Gastrocnemius medialis (tissue), 4 donors: ENCODE results near the gene ANXA4. TPM values are rescaled to one million over a fixed set of nuclear protein-coding genes. Genes with fewer than 3 reads are reported as not detected.

ENCODE experiments used
- ATAC-seq, 2 donors: fragments of 150-250 bp; one replicate each; pipeline ENCODE4 v1.9.1; 2016
- DNase-seq, 2 donors: peaks; one replicate each; pipeline ENCODE4 v3.0.0-alpha.2; 2019
- H3K27ac ChIP-seq, 4 donors: fragments of 200-600 bp; sonication (generic); 1 replicate in 1 of 4; 2 replicates in 3 of 4; pipeline ENCODE4 v1.5.1; 2016 to 2018; ENCODE audit warnings: mild to moderate bottlenecking in 2 of 4, moderate library complexity in 1 of 4
- H3K27me3 ChIP-seq, 3 donors: fragments of 200-600 bp; sonication (generic) in 2 of 3; 1 replicate in 1 of 3; 2 replicates in 2 of 3; pipeline versions ENCODE4 v1.5.1 to v1.6.0; 2016 to 2019; ENCODE audit warnings: mild to moderate bottlenecking in 1 of 3, moderate library complexity in 1 of 3
- H3K36me3 ChIP-seq, 2 donors: fragments of 200-600 bp; sonication (generic) in 1 of 2; one replicate each; pipeline ENCODE4 v1.5.1; 2017 to 2018
- H3K4me1 ChIP-seq, 2 donors: fragments of 200-600 bp; sonication (generic) in 1 of 2; one replicate each; pipeline ENCODE4 v1.5.1; 2016 to 2017; ENCODE audit warnings: mild to moderate bottlenecking in 2 of 2
- H3K4me3 ChIP-seq, 4 donors: fragments of 200-600 bp; sonication (generic) in 3 of 4; 1 replicate in 1 of 4; 2 replicates in 3 of 4; pipeline ENCODE4 v1.5.1; 2016 to 2019; ENCODE audit warnings: mild to moderate bottlenecking in 2 of 4
- H3K9me3 ChIP-seq, 3 donors: fragments of 200-600 bp; sonication (generic) in 2 of 3; 1 replicate in 1 of 3; 2 replicates in 2 of 3; pipeline ENCODE4 v1.5.1; 2016 to 2019
- CTCF ChIP-seq, 5 experiments: fragments of 450-650 bp in 3 of 5; fragments of 200-600 bp in 2 of 5; sonication (generic) in 2 of 5; IDR thresholded peaks in 4 of 5; conservative IDR thresholded peaks in 1 of 5; 1 replicate in 4 of 5; 2 replicates in 1 of 5; pipeline ENCODE4 v1.5.1; 2016 to 2019; ENCODE audit warnings: antibody characterized with exemption in 5 of 5, mild to moderate bottlenecking in 3 of 5, moderate library complexity in 3 of 5
- POLR2A ChIP-seq, 2 donors: fragments of 450-650 bp; IDR thresholded peaks; one replicate each; pipeline ENCODE4 v1.6.1; 2017; ENCODE audit warnings: antibody characterized with exemption in 2 of 2, mild to moderate bottlenecking in 2 of 2, moderate library complexity in 2 of 2
- in situ Hi-C, 4 donors: fragments of 200-750 bp; cut with MboI; loops; one replicate each; pipeline versions ENCODE4 v1.15.0 to v1.8.0; 2017; ENCODE audit warnings: low sequenced_read_pairs in 4 of 4
- intact Hi-C: fragments of 100-400 bp; cut with DNase I; formaldehyde crosslinking; loops from one replicate; pipeline ENCODE4 v1.15.1; 2023; ENCODE audit warnings: low total_unique reads
- total RNA-seq, 4 donors: library from RNA; depleted of rRNA; stranded (reverse); fragments of >200 nt; gene quantifications; one replicate each; pipeline versions ENCODE4 v1.1.0 to v1.2.3, GENCODE V29; 2016

The ANXA4 gene
- total RNA-seq, 4 donors from 2014 or later: 10.7 to 17.0 (median 15.8) TPM

- H3K4me1 ChIP-seq: peaks cover 25 to 27% of the 10 kb centered on the region in 2 donors
- in situ Hi-C loops: no loop called here
- ATAC-seq (no peak), DNase-seq (no peak)
- H3K27ac ChIP-seq: no peak overlapping the region
- H3K36me3 ChIP-seq: peaks cover 0 to 23% of the 10 kb centered on the region in 2 donors
- intact Hi-C loops: no loop called here
- H3K4me3 ChIP-seq: no peak overlapping the region
- no peaks in the 10 kb centered on the region for H3K9me3 ChIP-seq
- no peaks in the 10 kb centered on the region for H3K27me3 ChIP-seq
- TF ChIP-seq CTCF (IDR thresholded peaks at IDR 0.05 in 4 of 5, conservative IDR thresholded peaks at IDR 0.05 in 1 of 5) (no peak), POLR2A (IDR thresholded peaks at IDR 0.05) (no peak)
Observed at GRCh38 chr2:69786052-69786560, 44.2 kb downstream of the ANXA4 start.

GRCh38 chr2:69789175-69789721, 47.3 kb downstream of the ANXA4 start:
- ATAC-seq (peak; percentile 23 to 53), DNase-seq (no peak)
- H3K36me3 ChIP-seq: peaks cover 0 to 29% of the 10 kb centered on the region in 2 donors
- no peak for TF ChIP-seq POLR2A (IDR thresholded peaks at IDR 0.05)
- TF ChIP-seq CTCF (IDR thresholded peaks at IDR 0.05 in 4 of 5, conservative IDR thresholded peaks at IDR 0.05 in 1 of 5): no peak
- in situ Hi-C loops (no loop called here), intact Hi-C loops (no loop called here)
- no peaks in the 10 kb centered on the region for H3K9me3 ChIP-seq
- no peaks in the 10 kb centered on the region for H3K27me3 ChIP-seq
- peak overlapping the region in 3 of 4 donors; percentile 48 to 61 (median 52) for H3K27ac ChIP-seq
- H3K4me1 ChIP-seq: peaks cover 11 to 12% of the 10 kb centered on the region in 2 donors
- no peak overlapping the region for H3K4me3 ChIP-seq

GRCh38 chr2:69789772-69790600, 48.1 kb downstream of the ANXA4 start:
- H3K4me3 ChIP-seq: no peak overlapping the region
- H3K36me3 ChIP-seq: peaks cover 0 to 29% of the 10 kb centered on the region in 2 donors
- H3K9me3 ChIP-seq: no peaks in the 10 kb centered on the region
- intact Hi-C loops (no loop called here), in situ Hi-C loops (no loop called here)
- H3K4me1 ChIP-seq: peaks cover 11 to 12% of the 10 kb centered on the region in 2 donors
- TF ChIP-seq CTCF (IDR thresholded peaks at IDR 0.05 in 4 of 5, conservative IDR thresholded peaks at IDR 0.05 in 1 of 5): no peak
- TF ChIP-seq POLR2A (IDR thresholded peaks at IDR 0.05): no peak
- H3K27ac ChIP-seq: peak overlapping the region in 3 of 4 donors; percentile 48 to 61 (median 52)
- DNase-seq: no peak
- no peak for ATAC-seq
- H3K27me3 ChIP-seq: no peaks in the 10 kb centered on the region

GRCh38 chr2:69790601-69790959, 48.6 kb downstream of the ANXA4 start:
- no peak for TF ChIP-seq POLR2A (IDR thresholded peaks at IDR 0.05)
- no peak for TF ChIP-seq CTCF (IDR thresholded peaks at IDR 0.05 in 4 of 5, conservative IDR thresholded peaks at IDR 0.05 in 1 of 5)
- H3K4me3 ChIP-seq: no peak overlapping the region

More at GRCh38 chr2:69790601-69790959, 48.6 kb downstream of the ANXA4 start:
- Histone ChIP-seq H3K4me1 (peaks cover 11 to 12% of the 10 kb centered on the region in 2 donors), H3K27me3 (no peaks in the 10 kb centered on the region), H3K27ac (peak overlapping the region in 3 of 4 donors; percentile 48 to 61 (median 52)), H3K9me3 (no peaks in the 10 kb centered on the region), H3K36me3 (peaks cover 0 to 25% of the 10 kb centered on the region in 2 donors)
- ATAC-seq: no peak
- intact Hi-C loops: no loop called here
- no peak for DNase-seq
- in situ Hi-C loops: no loop called here
